Measurements from ENCODE around the gene SREBF2.
"Not testable (repeated sequence)": the region's sequence is repeated elsewhere in the genome, so short reads cannot be mapped to it uniquely, and the experiment has no call there.

SREBF2 gene

GRCh38 chr22:41862530-41863266 lies 29.8 kb downstream of the SREBF2 start:
- H4K91ac ChIP-seq (ENCODE audit: low read depth, low read length, poor library complexity), result no peak overlapping the region
- H3K14ac ChIP-seq (ENCODE audit: low read length), result no peak overlapping the region
- DNase-seq (ENCODE audit: low spot score), result no peak
- peaks cover 17 to 74% of the 10 kb centered on the region in 2 donors for H3K36me3 ChIP-seq (replicated peaks in 1 of 2; ENCODE audit: control insufficient read depth in 2 of 2, insufficient read depth in 2 of 2, low read length in 2 of 2)
- H2BK120ac ChIP-seq (ENCODE audit: low read depth, low read length), result no peak overlapping the region
- no peak overlapping the region for H3K4me2 ChIP-seq (ENCODE audit: insufficient read depth, low read length, poor library complexity, severe bottlenecking)
- H2BK5ac ChIP-seq (ENCODE audit: low read length), result no peak overlapping the region
- no peak overlapping the region for H3K27ac ChIP-seq (replicated peaks; ENCODE audit: low read length)
- no peak overlapping the region for H3K9ac ChIP-seq (ENCODE audit: low read depth, low read length, poor library complexity)
- H2BK15ac ChIP-seq (ENCODE audit: low read length), result no peak overlapping the region
- no peak overlapping the region for H3K23ac ChIP-seq (ENCODE audit: low read depth, low read length, poor library complexity)
- H3K4ac ChIP-seq (ENCODE audit: low read length), result no peak overlapping the region
- no peak overlapping the region for H2BK12ac ChIP-seq (ENCODE audit: low read length)
- no peaks in the 10 kb centered on the region for H3K4me1 ChIP-seq (ENCODE audit: control insufficient read depth in 2 of 2, insufficient read depth in 1 of 2, low read depth in 1 of 2, low read length in 2 of 2)
- H3K27me3 ChIP-seq (ENCODE audit: control insufficient read depth in 3 of 3, insufficient read depth in 3 of 3, low read depth in 1 of 3, low read length in 3 of 3), result no peaks in the 10 kb centered on the region
- no peak overlapping the region for H2AK5ac ChIP-seq (ENCODE audit: low read depth, low read length)
- H3K9me3 ChIP-seq (replicated peaks in 1 of 2; ENCODE audit: control insufficient read depth in 2 of 2, insufficient read depth in 1 of 2, low read depth in 1 of 2, low read length in 2 of 2), result no peaks in the 10 kb centered on the region
- no peak overlapping the region for H3K18ac ChIP-seq (ENCODE audit: low read length)
- no peak overlapping the region for H4K8ac ChIP-seq (ENCODE audit: low read depth, low read length)
- no CpG with 5 or more reads among the region's 11 CpGs for WGBS, 2 donors (ENCODE audit: extremely low coverage in 2 of 2, insufficient read length in 2 of 2, insufficient replicate concordance in 1 of 2)
- H3K4me3 ChIP-seq (ENCODE audit: low read length in 2 of 2), result no peak overlapping the region
- H2AFZ ChIP-seq (ENCODE audit: low read length), result no peak overlapping the region
- peaks cover 11% of the 10 kb centered on the region for H3K79me1 ChIP-seq (ENCODE audit: low read depth, low read length)

GRCh38 chr22:41863472-41863871 lies 30.6 kb downstream of the SREBF2 start:
- Histone ChIP-seq H4K91ac (ENCODE audit: low read depth, low read length, poor library complexity) (no peak overlapping the region), H2BK120ac (ENCODE audit: low read depth, low read length) (no peak overlapping the region)
- WGBS, 2 donors (ENCODE audit: extremely low coverage in 2 of 2, insufficient read length in 2 of 2, insufficient replicate concordance in 1 of 2), result no CpG with 5 or more reads among the region's 2 CpGs

DNA sequence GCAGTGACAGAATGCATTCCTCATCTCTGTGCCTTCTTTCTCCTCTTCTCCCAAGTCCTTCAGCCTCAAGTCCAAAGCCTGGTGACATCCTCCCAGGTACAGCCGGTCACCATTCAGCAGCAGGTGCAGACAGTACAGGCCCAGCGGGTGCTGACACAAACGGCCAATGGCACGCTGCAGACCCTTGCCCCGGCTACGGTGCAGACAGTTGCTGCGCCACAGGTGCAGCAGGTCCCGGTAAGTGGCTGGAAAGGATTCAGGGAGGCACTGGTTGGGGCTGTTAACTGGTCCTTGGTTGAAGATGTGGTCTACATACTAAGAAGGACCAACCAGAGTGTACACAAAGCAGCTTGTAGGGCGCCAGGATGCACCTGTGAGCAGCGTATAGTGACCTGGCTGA lies 35.7 kb downstream of the SREBF2 start:
- H2BK15ac ChIP-seq (ENCODE audit: low read length), result no peak overlapping the region
- no peak overlapping the region for H2AFZ ChIP-seq (ENCODE audit: low read length)
- H4K8ac ChIP-seq (ENCODE audit: low read depth, low read length), result no peak overlapping the region
- no peaks in the 10 kb centered on the region for H3K4me1 ChIP-seq (ENCODE audit: control insufficient read depth in 2 of 2, insufficient read depth in 1 of 2, low read depth in 1 of 2, low read length in 2 of 2)
- peak overlapping the region; percentile 80 for H3K23ac ChIP-seq (ENCODE audit: low read depth, low read length, poor library complexity)
- no CpG with 5 or more reads among the region's 10 CpGs for WGBS, 2 donors (ENCODE audit: extremely low coverage in 2 of 2, insufficient read length in 2 of 2, insufficient replicate concordance in 1 of 2)
- H3K9ac ChIP-seq (ENCODE audit: low read depth, low read length, poor library complexity), result no peak overlapping the region
- no peak for DNase-seq (ENCODE audit: low spot score)
- no peak overlapping the region for H3K4me2 ChIP-seq (ENCODE audit: insufficient read depth, low read length, poor library complexity, severe bottlenecking)
- no peak overlapping the region for H2AK5ac ChIP-seq (ENCODE audit: low read depth, low read length)
- no peaks in the 10 kb centered on the region for H3K27me3 ChIP-seq (ENCODE audit: control insufficient read depth in 3 of 3, insufficient read depth in 3 of 3, low read depth in 1 of 3, low read length in 3 of 3)
- no peak overlapping the region for H2BK12ac ChIP-seq (ENCODE audit: low read length)
- H3K4me3 ChIP-seq (ENCODE audit: low read length in 2 of 2), result no peak overlapping the region
- H3K14ac ChIP-seq (ENCODE audit: low read length), result no peak overlapping the region
- no peak overlapping the region for H2BK120ac ChIP-seq (ENCODE audit: low read depth, low read length)
- peak overlapping the region; percentile 75 for H2BK5ac ChIP-seq (ENCODE audit: low read length)
- no peak overlapping the region for H4K91ac ChIP-seq (ENCODE audit: low read depth, low read length, poor library complexity)
- peaks cover 0 to 3% of the 10 kb centered on the region in 2 donors for H3K9me3 ChIP-seq (replicated peaks in 1 of 2; ENCODE audit: control insufficient read depth in 2 of 2, insufficient read depth in 1 of 2, low read depth in 1 of 2, low read length in 2 of 2)
- H3K36me3 ChIP-seq (replicated peaks in 1 of 2; ENCODE audit: control insufficient read depth in 2 of 2, insufficient read depth in 2 of 2, low read length in 2 of 2), result peaks cover 43 to 89% of the 10 kb centered on the region in 2 donors
- H3K79me1 ChIP-seq (ENCODE audit: low read depth, low read length), result peaks cover 19% of the 10 kb centered on the region
- H3K27ac ChIP-seq (replicated peaks; ENCODE audit: low read length), result no peak overlapping the region
- no peak overlapping the region for H3K18ac ChIP-seq (ENCODE audit: low read length)
- no peak overlapping the region for H3K4ac ChIP-seq (ENCODE audit: low read length)

More at GRCh38 chr22:41863472-41863871, 30.6 kb downstream of the SREBF2 start:
- H3K4me2 ChIP-seq (ENCODE audit: insufficient read depth, low read length, poor library complexity, severe bottlenecking), result no peak overlapping the region
- H3K9ac ChIP-seq (ENCODE audit: low read depth, low read length, poor library complexity), result no peak overlapping the region
- H2BK5ac ChIP-seq (ENCODE audit: low read length), result no peak overlapping the region
- H3K36me3 ChIP-seq (replicated peaks in 1 of 2; ENCODE audit: control insufficient read depth in 2 of 2, insufficient read depth in 2 of 2, low read length in 2 of 2), result peaks cover 24 to 74% of the 10 kb centered on the region in 2 donors
- H3K4me1 ChIP-seq (ENCODE audit: control insufficient read depth in 2 of 2, insufficient read depth in 1 of 2, low read depth in 1 of 2, low read length in 2 of 2), result no peaks in the 10 kb centered on the region
- H3K79me1 ChIP-seq (ENCODE audit: low read depth, low read length), result peaks cover 13% of the 10 kb centered on the region
- DNase-seq (ENCODE audit: low spot score), result no peak
- no peak overlapping the region for H4K8ac ChIP-seq (ENCODE audit: low read depth, low read length)
- no peaks in the 10 kb centered on the region for H3K9me3 ChIP-seq (replicated peaks in 1 of 2; ENCODE audit: control insufficient read depth in 2 of 2, insufficient read depth in 1 of 2, low read depth in 1 of 2, low read length in 2 of 2)
- no peak overlapping the region for H2BK15ac ChIP-seq (ENCODE audit: low read length)
- no peak overlapping the region for H3K4ac ChIP-seq (ENCODE audit: low read length)
- H2BK12ac ChIP-seq (ENCODE audit: low read length), result no peak overlapping the region
- H3K27me3 ChIP-seq (ENCODE audit: control insufficient read depth in 3 of 3, insufficient read depth in 3 of 3, low read depth in 1 of 3, low read length in 3 of 3), result no peaks in the 10 kb centered on the region
- no peak overlapping the region for H3K4me3 ChIP-seq (ENCODE audit: low read length in 2 of 2)
- no peak overlapping the region for H3K14ac ChIP-seq (ENCODE audit: low read length)
- no peak overlapping the region for H2AK5ac ChIP-seq (ENCODE audit: low read depth, low read length)
- no peak overlapping the region for H3K23ac ChIP-seq (ENCODE audit: low read depth, low read length, poor library complexity)
- H2AFZ ChIP-seq (ENCODE audit: low read length), result no peak overlapping the region
- no peak overlapping the region for H3K18ac ChIP-seq (ENCODE audit: low read length)
- H3K27ac ChIP-seq (replicated peaks; ENCODE audit: low read length), result no peak overlapping the region

DNA sequence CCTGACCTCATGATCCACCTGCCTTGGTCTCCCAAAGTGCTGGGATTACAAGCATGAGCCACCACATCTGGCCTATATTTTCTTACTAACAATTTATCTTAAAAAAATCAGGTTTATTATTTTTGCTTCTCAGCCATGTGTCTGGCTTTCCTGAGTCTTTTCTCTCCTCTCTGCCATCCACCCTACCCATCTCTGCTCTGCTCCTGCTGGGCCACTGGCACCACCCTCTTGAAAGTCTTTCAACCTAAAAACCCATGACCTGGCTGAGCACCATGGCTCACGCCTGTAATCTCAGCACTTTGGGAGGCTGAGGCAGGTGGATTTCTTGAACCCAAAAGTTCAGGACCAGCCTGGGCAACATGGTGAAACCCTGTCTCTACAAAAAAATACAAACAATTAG lies 37.2 kb downstream of the SREBF2 start:
- not testable (repeated sequence) for H3K4me2 ChIP-seq (ENCODE audit: insufficient read depth, low read length, poor library complexity, severe bottlenecking); H3K23ac ChIP-seq (ENCODE audit: low read depth, low read length, poor library complexity); DNase-seq (ENCODE audit: low spot score); H2BK5ac ChIP-seq (ENCODE audit: low read length); H3K4me3 ChIP-seq (ENCODE audit: low read length in 2 of 2); H3K27me3 ChIP-seq (ENCODE audit: control insufficient read depth in 3 of 3, insufficient read depth in 3 of 3, low read depth in 1 of 3, low read length in 3 of 3); H4K91ac ChIP-seq (ENCODE audit: low read depth, low read length, poor library complexity); H2BK120ac ChIP-seq (ENCODE audit: low read depth, low read length); H3K18ac ChIP-seq (ENCODE audit: low read length); H3K9ac ChIP-seq (ENCODE audit: low read depth, low read length, poor library complexity); H4K8ac ChIP-seq (ENCODE audit: low read depth, low read length); H3K4ac ChIP-seq (ENCODE audit: low read length); H3K4me1 ChIP-seq (ENCODE audit: control insufficient read depth in 2 of 2, insufficient read depth in 1 of 2, low read depth in 1 of 2, low read length in 2 of 2); H2AFZ ChIP-seq (ENCODE audit: low read length); H3K27ac ChIP-seq (replicated peaks; ENCODE audit: low read length); H2AK5ac ChIP-seq (ENCODE audit: low read depth, low read length); H3K9me3 ChIP-seq (replicated peaks in 1 of 2; ENCODE audit: control insufficient read depth in 2 of 2, insufficient read depth in 1 of 2, low read depth in 1 of 2, low read length in 2 of 2); H3K14ac ChIP-seq (ENCODE audit: low read length); H2BK15ac ChIP-seq (ENCODE audit: low read length); H2BK12ac ChIP-seq (ENCODE audit: low read length)
- WGBS, 2 donors (ENCODE audit: extremely low coverage in 2 of 2, insufficient read length in 2 of 2, insufficient replicate concordance in 1 of 2), result no CpG with 5 or more reads among the region's 1 CpG
- H3K79me1 ChIP-seq (ENCODE audit: low read depth, low read length), result peaks cover 15% of the 10 kb centered on the region
- H3K36me3 ChIP-seq (replicated peaks in 1 of 2; ENCODE audit: control insufficient read depth in 2 of 2, insufficient read depth in 2 of 2, low read length in 2 of 2), result peaks cover 51 to 95% of the 10 kb centered on the region in 2 donors
